Psoas muscle (tissue), 8 donors: ENCODE measurements around the gene CD47. TPM values are rescaled to one million over a fixed set of nuclear protein-coding genes. Genes with fewer than 3 reads are reported as not detected.

Experiments used
- ATAC-seq, 4 donors: fragments of 200-7000 bp; cut with Tn5 transposase; one replicate each; pipeline ENCODE4 v1.9.1; 2020; ENCODE audit warnings: moderate library complexity in 3 of 4, mild to moderate bottlenecking in 2 of 4
- DNase-seq, 2 donors: peaks; one replicate each; pipeline ENCODE4 v3.0.0-alpha.2; 2020
- H3K27ac ChIP-seq: fragments of 200-600 bp; one replicate; pipeline ENCODE4 v1.8.0; 2022
- H3K27me3 ChIP-seq, 3 donors: fragments of 200-600 bp in 1 of 3; one replicate each; pipeline versions ENCODE4 v1.6.1 to v1.8.0; 2013 to 2022; ENCODE audit warnings: low read length in 2 of 3, mild to moderate bottlenecking in 2 of 3, moderate library complexity in 1 of 3; ENCODE audit not compliant: insufficient read depth in 3 of 3
- H3K36me3 ChIP-seq, 2 donors: fragments of 200-600 bp in 1 of 2; one replicate each; pipeline versions ENCODE4 v1.6.1 to v1.8.0; 2013 to 2022; ENCODE audit warnings: low read depth in 1 of 2, mild to moderate bottlenecking in 1 of 2, moderate library complexity in 1 of 2; ENCODE audit not compliant: insufficient read depth in 1 of 2
- H3K4me1 ChIP-seq: fragments of 200-600 bp; one replicate; pipeline ENCODE4 v1.8.0; 2022
- H3K4me3 ChIP-seq: fragments of 200-600 bp; one replicate; pipeline ENCODE4 v1.8.0; 2022; ENCODE audit warnings: mild to moderate bottlenecking
- H3K9me3 ChIP-seq: fragments of 200-600 bp; one replicate; pipeline ENCODE4 v1.8.0; 2022
- CTCF ChIP-seq: fragments of 200-600 bp; IDR thresholded peaks from one replicate; pipeline ENCODE4 v1.8.0; 2022; ENCODE audit warnings: antibody characterized with exemption
- WGBS, 3 donors: extraction: QIAGEN DNeasy Blood & Tissue Kit; methylation state at CpG; one replicate each; pipeline versions ENCODE4 v1.1.6 to v1.1.7; 2013; 5-methylcytosine and 5-hydroxymethylcytosine counted together
- intact Hi-C, 2 donors: fragments of 100-400 bp; cut with DNase I; formaldehyde crosslinking; loops; one replicate each; pipeline versions ENCODE4 v1.11.0 to v1.14.2; 2022
- polyA plus RNA-seq, 3 donors: library from polyadenylated mRNA; stranded (reverse); fragments of 200-250 nt; gene quantifications; one replicate each; pipeline ENCODE4 v1.2.3, GENCODE V29; 2013
- total RNA-seq, 4 donors: library from RNA; stranded (reverse); fragmentation: NEBNext Ultra II Directional in 2 of 4; extraction: Animal tissue kit (Norgen Biotek cat#: 25700) in 2 of 4; gene quantifications; one replicate each; pipeline versions ENCODE4 v1.2.1 to v1.2.4, GENCODE V29; 2021 to 2023
- donor health status: healthy with polysubstance abuse.
- donor health status: DM: no; HTN: no; CAD: no; lungs with moderate emphysema.
- donor health status: Bipolar disorder and iron deficiency.
- donor health status: healthy.
- donor health status: DM: yes; HTN: yes; CAD: no.
- donor health status: DM: no; HTN: no; CAD: no.
- donor health status: DM: no; HTN: no; CAD: no.
- donor health status: DM: yes; HTN: yes; CAD: no.

Gene CD47
- total and polyA plus RNA-seq, 7 donors = 12.2 to 53.1 (median 16.6) TPM

DNA sequence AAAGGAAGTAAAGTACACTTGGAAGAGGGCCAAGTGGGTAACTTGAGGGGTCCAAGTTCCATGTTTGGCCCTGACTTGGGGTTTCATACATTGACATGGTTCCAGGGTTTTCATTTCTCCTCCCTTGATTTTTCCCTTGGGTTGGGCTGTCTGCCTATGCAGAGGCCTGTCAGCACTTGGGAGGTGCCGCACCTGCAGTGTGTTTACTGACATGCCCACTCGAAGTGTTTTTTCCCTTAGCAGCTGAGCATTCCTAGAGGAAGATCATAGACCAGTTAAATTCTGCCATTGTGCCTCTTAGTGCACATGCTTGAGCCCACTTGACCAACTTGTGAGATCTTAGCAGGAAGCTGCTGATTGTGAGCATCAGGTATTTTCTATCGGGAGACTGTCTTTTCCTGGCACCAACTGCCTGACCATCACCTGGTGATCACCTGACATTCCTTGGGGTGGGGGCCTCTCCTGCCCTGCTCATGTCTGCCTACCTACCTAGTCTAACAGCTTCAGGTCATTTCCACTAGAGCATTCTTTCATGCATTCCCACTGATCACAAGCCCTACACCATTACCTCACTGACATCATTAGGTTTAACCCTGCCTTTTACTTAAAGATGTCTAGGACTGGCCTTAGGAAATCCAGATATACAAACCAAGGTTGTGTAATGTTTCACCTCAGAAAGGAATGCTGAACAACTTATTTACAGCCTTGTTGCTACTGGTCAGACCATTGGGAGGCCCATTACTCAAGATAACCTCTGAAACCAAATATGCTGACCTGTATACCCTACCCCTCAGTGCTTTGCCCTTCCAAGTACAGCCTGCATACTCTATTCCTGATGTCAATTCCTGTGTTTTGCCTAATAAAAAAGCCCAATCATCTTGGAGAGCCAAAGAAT, 68.3 kb downstream of the CD47 start:
- intact Hi-C loops = no loop called here
- TF ChIP-seq CTCF = no peak
- no peak for DNase-seq
- Histone ChIP-seq H3K4me1 (no peaks in the 10 kb centered on the region), H3K9me3 (no peaks in the 10 kb centered on the region), H3K27ac (no peak overlapping the region), H3K36me3 (no peaks in the 10 kb centered on the region), H3K27me3 (no peaks in the 10 kb centered on the region), H3K4me3 (no peak overlapping the region)
- WGBS, 3 donors = 93 to 95% (median 93%) methylated on average over 3 of the region's 3 CpGs
- no peak for ATAC-seq

GRCh38 chr3:108021533-108021932, 69.3 kb downstream of the CD47 start:
- DNase-seq = no peak

DNA sequence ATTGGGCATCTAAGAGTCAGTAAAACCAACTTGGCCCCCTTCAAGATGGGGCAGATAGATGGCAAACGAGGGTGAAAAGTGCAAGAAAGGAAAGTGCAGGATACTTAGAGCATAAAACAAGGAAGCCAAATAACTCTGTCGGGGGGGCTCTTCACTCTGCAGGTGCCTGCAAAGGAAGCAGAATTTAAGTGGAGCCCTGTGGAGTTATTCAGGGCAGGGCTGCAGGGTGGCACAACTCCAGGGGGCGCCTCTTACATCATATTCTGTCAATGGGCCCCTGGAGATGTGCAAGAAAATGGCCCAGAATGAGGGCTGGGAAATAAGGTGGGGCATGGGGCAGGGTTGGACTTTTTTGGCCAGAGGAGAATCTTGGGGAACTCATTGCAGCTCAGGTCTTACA, 69.7 kb downstream of the CD47 start:
- Histone ChIP-seq H3K4me3 (no peak overlapping the region), H3K27ac (no peak overlapping the region), H3K27me3 (no peaks in the 10 kb centered on the region), H3K9me3 (no peaks in the 10 kb centered on the region), H3K36me3 (no peaks in the 10 kb centered on the region), H3K4me1 (no peaks in the 10 kb centered on the region)
- TF ChIP-seq CTCF = no peak
- no peak for ATAC-seq
- intact Hi-C loops = no loop called here
- DNase-seq = no peak
- WGBS, 3 donors = 67 to 84% (median 82%) methylated on average over 3 of the region's 3 CpGs

More at GRCh38 chr3:108021533-108021932, 69.3 kb downstream of the CD47 start:
- no peak for ATAC-seq
- intact Hi-C loops = no loop called here
- Histone ChIP-seq H3K27me3 (no peaks in the 10 kb centered on the region), H3K36me3 (no peaks in the 10 kb centered on the region), H3K9me3 (no peaks in the 10 kb centered on the region), H3K4me1 (no peaks in the 10 kb centered on the region), H3K27ac (no peak overlapping the region), H3K4me3 (no peak overlapping the region)
- 66 to 92% (median 86%) methylated on average over 2 of the region's 2 CpGs for WGBS, 3 donors
- no peak for TF ChIP-seq CTCF

- H3K27me3 ChIP-seq = peaks cover 0 to 1% (median 0%) of the 10 kb centered on the region in 3 donors
- H3K36me3 ChIP-seq = no peaks in the 10 kb centered on the region
- no peaks in the 10 kb centered on the region for H3K4me1 ChIP-seq
- no peaks in the 10 kb centered on the region for H3K9me3 ChIP-seq
- no peak for ATAC-seq
- intact Hi-C loops = no loop called here
- H3K27ac ChIP-seq = no peak overlapping the region
- H3K4me3 ChIP-seq = no peak overlapping the region
- no peak for TF ChIP-seq CTCF
- WGBS, 3 donors = 58 to 81% (median 70%) methylated on average over 8 of the region's 8 CpGs
- no peak for DNase-seq
Measured at GRCh38 chr3:108018552-108018951, 72.3 kb downstream of the CD47 start.
